ENCODE results near the gene BORCS6.

GRCh38 chr17:8155231-8155995 lies 34.6 kb downstream of the BORCS6 start:
- TF ChIP-seq CTCF (IDR thresholded peaks at IDR 0.05) (no peak), EZH2 (IDR thresholded peaks at IDR 0.05; ENCODE audit: borderline replicate concordance, insufficient read depth, low read depth, low read length, poor library complexity, severe bottlenecking) (no peak)
